Measurements from ENCODE around the gene SPAG16.
"Not testable (repeated sequence)": the region's sequence is repeated elsewhere in the genome, so short reads cannot be mapped to it uniquely, and the experiment has no call there.

SPAG16 gene

DNA sequence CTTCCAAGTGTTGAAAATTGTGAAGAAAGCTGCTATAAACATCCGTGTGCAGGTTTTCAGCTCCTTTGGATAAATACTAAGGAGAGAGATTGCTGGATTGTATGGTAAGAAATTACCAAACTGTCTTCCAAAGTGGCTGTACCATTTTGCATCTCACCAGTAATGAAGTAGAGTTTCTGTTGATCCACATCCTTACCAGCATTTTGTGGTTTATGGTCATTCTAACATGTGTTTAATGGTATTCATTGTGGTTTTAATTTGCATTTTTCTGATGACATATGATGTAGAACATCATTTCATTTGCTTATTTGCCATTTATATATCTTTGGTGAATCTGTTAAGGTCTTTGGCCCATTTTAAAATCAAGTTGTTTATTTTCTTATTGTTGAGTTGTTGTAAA, 260.7 kb downstream of the SPAG16 start:
- DNase-seq (ENCODE audit: low read depth in 2 of 3, low spot score in 1 of 3) = no peak

DNA sequence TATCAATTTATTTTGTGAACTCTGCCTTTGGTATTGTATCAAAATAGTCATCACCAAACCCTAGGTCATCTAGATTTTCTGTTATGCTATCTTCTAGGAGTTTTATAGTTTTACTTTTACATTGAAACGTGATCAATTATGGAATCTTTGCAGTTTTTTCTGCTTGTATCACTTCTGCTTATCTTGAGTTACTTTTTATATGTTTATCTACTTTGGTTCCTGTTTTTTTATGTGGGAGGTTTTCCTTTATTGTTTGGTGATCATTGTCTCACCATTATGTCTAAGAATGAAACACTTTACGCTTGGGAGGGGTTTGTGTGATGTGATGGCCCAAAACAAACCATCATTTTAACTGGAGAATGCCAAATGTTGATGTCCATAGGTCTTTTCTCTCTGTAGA, 261.2 kb downstream of the SPAG16 start:
- no peak for DNase-seq (ENCODE audit: low read depth in 2 of 3, low spot score in 1 of 3)

DNA sequence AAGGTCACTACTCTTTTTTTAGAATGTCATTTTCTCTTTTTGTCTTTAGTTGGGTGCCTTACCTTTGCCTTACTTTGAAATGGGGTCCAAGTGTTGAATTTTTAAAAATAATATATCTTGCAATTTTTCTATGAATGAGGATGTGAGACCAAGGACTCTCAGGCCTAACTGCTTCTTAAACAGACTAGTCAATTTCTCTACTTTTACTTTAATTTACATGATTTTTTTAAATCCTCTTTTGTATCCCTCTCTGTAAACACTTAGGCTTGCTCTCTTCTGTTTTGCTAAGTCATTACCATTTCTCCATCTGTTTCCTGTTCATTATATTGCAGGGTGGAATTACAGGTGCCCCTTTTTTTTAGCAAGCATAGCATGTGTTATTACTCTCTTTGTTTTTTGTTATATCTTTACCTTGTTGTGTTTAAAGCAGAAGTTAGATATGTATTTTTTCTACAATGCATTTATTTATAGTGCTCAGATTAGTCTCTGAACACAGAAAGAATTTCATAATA, 261.8 kb downstream of the SPAG16 start:
- DNase-seq (ENCODE audit: low read depth in 2 of 3, low spot score in 1 of 3) = no peak

DNA sequence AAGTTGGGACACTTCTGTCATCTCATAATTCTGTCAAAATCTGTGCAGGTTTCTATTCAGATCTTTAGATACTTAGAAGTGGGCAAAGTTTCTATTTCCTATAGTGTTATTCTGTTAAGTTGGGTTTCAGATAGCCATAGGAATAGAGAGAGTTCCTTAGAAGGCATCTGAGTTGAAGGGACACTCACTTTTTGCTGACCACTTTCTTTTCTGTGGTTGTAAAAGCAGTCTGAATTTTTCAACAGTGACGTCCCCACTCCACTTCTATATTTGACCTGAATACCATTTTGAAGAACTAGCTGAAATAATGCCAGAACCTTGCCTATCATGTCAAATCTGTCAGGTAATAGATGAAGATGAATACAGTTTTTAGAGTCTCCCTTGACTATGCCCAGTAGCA, 267.3 kb downstream of the SPAG16 start:
- no peak for DNase-seq (ENCODE audit: low read depth in 2 of 3, low spot score in 1 of 3)

DNA sequence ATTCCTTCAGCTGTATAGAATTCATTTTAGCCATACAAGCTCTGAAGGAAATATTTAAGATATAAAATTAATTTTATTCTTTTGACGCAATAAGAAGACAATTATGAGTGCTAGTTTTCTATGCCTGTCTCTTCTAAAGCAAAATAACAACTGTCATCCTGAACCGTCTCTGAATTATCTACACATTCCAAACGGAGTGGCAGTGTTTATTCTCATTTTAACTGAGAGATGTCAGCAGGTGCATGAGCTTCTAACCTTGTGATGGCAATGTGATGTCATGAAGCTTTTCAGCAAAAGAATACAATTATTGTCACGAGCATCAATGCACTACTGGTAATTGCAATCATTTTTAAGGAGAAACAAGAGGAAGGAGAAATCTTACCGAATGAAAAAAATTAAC, 274.8 kb downstream of the SPAG16 start:
- DNase-seq (ENCODE audit: low read depth in 2 of 3, low spot score in 1 of 3) = no peak

DNA sequence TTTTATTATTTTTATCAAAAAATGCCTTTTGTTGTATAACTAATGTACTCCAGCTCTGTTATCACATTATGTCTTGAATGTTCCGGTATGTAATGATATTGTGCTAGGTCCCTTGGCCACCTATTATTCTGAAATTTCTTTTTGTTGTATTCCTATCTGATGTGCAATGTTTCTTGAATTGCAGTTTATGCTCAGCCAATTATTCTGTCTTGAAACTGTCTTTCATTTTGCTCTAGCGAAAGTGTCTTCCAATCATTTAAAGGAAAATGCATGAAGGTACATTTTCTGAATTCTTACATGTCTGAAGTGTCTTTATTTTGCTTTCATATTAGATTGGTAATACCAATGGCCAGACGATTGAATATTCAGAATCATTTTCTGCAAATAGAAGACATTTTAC, 277.5 kb downstream of the SPAG16 start:
- no peak for DNase-seq (ENCODE audit: low read depth in 2 of 3, low spot score in 1 of 3)

DNA sequence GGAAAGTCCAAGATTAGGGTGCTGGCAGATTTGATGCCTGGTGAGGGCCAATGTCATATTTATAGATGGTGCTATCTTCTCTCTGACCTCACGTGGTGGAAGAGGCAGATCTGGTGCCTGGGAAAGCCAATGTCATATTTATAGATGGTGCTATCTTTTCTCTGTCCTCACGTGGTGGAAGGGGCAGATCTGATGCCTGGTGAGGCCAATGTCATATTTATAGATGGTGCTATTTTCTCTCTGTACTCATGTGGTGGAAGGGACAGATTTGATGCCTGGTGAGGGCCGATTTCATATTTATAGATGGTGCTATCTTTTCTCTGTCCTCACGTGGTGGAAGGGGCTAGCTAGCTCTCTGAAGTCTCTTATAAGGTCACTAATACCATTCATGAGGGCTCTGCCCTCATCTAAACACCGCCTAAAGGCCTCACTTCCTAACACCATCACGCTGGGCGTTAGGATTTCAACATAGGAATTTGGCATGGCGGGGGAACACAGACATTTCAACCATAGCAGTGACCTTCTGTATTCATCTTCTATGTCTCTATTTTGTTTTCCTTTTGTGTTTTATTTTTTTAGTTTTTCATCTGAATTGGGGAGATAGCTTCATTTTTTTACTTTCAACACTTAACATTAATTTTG, 278.4 kb downstream of the SPAG16 start:
- no peak for DNase-seq (ENCODE audit: low read depth in 2 of 3, low spot score in 1 of 3)

DNA sequence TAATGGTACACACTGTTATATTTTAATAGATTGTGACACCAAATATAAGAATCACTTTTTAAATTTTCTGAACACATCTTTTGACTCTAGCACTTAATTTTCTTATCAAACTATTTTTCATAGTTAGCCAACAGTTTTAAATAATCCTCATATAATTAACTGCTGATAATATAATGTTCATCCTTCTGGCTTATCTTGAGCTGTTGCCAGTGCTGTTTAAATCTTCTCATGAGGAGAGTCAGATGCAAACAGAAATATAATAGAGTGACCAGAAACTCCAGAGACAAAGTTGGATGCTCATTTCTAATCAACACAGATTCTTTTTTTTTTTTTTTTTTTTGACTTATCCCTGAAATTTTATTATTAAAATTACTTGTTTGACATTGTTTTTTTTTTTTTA, 282.6 kb downstream of the SPAG16 start:
- no peak for DNase-seq (ENCODE audit: low read depth in 2 of 3, low spot score in 1 of 3)

DNA sequence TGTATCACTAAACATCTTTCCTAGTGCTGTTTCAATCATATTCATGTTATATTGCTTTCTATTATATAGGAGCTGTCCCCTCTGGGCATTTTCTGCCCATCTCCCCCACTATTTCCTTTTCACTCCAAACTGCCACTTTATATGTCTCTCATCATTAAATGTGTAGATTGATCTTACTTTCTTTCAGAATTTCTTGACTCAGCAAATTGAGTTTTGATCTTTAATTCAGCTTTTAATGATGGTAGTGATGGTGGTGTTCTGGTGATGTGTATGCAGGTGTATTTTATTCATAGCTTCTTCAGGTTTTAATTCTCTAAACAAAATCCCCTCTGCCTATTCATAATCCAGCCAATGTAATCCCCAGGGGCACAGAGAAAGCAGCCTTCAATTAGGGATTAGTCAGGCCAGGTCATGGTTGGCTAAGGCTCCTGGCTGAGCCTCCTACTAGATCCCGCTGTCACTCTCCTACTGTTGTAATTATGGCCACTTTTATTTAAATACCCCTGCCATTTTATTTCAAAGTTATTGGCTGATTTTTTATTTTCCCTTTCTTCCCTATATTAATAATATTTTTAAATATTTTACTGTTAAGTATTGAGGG, 325.4 kb downstream of the SPAG16 start:
- no peak for DNase-seq (ENCODE audit: low read depth in 2 of 3, low spot score in 1 of 3)

DNA sequence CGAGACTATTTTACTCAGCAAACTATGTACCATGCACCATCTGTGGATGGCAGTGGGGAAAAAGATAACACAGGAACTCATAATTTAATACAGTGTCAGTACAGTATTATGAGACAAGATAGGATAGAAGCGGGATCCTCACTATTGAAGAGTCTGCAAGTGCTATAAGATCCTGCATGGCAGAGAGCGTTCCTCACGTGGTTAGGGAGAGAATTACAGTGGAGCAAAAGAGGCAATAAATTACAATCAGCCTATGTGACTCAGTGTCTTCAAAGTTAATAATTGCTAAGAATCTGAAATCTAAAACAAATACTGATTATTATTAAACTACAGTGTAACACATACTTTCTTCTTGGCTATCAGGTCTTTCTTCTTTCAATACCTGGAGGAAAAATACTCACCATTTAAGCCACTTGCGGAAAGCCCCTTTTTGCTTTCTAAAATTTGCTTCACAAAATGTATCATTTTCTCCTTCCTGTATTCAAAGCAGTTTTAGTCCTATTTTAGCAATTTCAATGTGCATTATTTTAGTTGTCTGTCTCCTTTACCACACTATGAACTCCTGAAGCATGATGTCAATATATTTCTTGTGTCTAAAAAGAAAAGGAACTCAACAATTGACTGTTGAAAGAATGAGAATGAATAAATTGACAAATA, 342.9 kb downstream of the SPAG16 start:
- DNase-seq (ENCODE audit: low read depth in 2 of 3, low spot score in 1 of 3) = no peak

DNA sequence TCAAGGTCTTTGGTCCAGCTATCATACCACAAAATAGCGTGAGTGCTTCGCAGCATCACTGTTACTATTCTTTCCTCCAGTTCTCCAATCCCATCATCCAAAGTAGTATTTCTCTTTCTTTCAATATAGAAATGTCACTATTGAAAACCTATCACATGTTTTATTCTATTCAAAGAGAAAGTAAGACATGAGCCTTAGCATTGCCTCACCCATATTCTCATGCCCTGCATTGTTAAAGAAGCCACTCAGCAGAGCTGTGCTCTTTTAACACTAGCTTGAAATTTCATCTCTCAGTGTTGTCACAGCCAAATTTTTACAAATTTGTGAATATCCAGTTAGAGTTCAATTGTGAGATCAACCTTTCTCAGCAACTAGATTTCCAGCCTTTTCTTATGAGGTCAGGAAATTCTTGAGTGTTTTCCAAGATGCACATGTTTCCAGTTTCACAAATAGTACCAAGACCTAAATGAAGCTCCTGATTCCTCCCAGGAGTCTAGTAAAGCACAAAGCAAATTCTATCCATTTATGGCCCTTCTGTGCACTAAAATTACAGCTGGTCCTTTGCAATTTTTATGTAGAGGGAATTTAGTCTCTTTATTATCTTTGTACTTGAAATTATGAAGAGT, 343.7 kb downstream of the SPAG16 start:
- no peak for DNase-seq (ENCODE audit: low read depth in 2 of 3, low spot score in 1 of 3)

DNA sequence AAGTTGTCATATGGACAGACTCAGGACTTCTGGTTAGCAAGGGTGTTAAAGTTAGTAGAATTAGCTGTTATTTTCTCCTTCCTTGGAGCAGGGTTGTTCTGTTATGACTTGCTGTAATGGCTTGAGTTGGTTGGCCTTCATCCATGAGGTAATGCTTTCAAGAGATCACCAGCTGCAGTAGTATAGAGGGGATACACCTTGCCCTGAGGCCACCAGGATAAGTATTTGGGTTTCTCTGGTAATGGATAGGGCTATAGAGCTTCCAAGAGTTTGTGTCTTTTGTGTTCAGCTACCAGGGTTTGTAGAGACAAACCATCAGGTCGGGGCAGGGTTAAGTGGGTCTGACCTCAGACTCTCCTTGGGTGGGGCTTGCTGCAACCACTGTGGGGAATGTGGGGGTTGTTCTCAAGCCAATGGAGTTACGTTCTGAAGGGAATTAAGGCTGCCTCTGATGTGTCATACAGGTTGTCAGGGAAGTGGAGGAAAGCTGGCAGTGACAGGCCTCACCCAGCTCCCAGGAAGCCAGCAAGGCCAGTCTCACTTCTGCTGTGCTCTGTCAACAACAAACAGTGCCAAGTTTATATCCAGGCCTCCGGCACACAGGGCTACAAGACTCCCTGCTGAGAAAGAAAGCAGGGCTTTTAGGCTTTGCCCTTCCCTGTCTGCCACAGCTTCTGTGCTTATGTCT, 356.6 kb downstream of the SPAG16 start:
- no peak for DNase-seq (ENCODE audit: low read depth in 2 of 3, low spot score in 1 of 3)

DNA sequence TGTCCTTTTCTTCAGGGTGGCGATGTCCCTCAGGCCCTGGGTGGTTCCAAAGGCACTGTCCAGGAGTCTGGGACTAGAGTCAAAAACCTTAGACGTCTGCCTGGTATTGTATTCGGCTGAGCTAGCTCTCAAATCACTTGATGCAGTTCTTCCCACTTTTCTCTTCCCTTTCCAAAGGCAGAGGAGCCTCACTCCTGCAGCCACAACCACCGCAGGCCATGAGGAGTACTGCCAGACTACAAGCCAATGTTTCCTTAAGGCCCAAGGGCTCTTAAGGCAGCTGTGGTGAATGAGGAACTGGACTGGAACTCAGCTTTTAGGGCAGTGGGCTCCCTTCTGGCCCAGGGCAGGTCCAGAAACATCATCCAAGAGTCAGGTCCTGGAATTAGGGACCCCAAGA, 360.7 kb downstream of the SPAG16 start:
- no peak for DNase-seq (ENCODE audit: low read depth in 2 of 3, low spot score in 1 of 3)

DNA sequence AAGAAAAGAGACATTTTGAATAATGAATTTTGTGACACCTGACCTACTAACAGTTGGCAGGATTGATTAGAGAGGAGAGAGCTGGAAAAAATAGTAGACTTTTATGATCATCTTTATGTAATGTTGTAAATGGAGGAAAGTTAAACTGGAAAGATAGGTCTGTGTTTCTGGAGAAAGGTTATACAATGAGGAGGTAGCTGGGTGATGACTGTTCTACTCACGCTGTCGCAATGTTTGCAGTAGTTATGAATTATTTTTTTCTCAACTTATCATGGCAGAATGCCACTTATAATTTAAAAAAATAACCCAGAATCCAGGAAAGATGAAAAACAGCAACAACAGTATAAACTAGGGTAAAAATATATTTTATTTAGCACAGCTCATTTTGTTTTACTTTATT, 364.9 kb downstream of the SPAG16 start:
- no peak for DNase-seq (ENCODE audit: low read depth in 2 of 3, low spot score in 1 of 3)

DNA sequence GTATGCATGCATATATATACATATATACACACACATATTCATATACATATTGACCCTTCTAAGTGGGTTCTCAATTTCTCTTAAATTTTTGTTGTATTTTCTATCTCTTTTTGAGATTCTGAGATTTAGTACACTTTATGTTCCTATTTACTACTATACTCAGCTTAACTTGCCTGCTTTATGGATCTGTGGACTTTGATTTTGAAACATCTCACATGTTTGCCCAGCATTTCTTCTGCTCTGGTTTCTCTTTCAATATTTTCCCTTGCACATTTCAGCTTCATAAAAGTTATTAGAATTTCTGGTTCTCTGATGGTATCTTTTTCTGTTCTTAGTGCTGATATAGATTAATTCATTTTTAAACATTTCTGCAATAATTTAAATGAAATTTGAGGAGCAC, 380.6 kb downstream of the SPAG16 start:
- DNase-seq (ENCODE audit: low read depth in 2 of 3, low spot score in 1 of 3) = no peak

DNA sequence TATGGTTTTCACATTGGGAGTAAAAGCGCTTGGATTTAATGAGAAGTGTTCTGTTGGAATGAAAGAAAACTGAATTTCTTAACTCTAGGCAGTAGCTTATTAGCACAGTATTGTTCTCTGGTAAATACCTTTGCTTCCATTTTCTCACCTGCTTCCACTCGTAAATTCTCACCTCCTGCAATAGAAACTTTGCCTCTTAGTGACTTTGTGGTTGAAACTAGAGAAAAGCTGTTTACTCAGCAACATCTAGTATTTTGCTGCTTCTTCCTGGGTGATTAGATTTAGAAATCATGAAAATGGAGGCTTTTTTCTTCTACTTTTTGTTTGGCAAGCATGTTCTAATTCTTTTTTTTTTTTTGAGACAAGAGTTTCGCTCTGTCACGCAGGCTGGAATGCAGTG, 385.4 kb downstream of the SPAG16 start:
- DNase-seq (ENCODE audit: low read depth in 2 of 3, low spot score in 1 of 3) = no peak

DNA sequence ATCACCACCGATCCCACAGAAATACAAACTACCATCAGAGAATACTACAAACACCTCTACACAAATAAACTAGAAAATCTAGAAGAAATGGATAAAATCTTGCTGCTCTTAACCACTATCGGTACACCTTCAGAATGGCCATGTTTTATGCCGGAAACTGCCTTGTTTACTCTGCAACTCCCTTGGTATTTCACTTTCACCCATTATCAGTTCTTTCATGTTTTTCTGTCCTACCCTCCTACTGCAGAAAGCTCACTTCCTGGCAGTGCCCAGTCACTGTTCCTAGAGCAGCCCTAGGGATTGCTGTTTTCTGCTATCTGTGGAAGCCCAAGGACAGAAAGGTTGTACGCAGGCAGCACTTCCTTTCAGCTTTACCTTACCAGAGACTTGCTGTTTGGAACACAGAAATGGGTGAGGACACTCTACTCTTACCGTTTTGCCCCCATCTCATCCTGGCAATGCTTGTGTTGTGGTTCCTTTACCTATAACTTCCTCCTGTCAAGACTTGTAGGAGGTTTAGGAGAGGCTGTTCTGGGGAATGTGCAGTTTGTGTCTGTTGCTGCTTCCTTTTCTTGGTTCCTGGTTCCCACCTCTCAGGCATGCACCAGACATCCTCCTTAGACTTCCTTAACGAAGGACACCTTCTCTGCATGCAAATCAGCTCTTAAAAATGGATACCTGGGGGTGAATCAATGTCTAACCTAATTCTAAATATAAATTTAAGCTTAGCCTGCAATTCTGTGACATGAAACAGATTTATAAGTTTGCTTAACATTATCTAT, 394.4 kb downstream of the SPAG16 start:
- no peak for DNase-seq (ENCODE audit: low read depth in 2 of 3, low spot score in 1 of 3)

DNA sequence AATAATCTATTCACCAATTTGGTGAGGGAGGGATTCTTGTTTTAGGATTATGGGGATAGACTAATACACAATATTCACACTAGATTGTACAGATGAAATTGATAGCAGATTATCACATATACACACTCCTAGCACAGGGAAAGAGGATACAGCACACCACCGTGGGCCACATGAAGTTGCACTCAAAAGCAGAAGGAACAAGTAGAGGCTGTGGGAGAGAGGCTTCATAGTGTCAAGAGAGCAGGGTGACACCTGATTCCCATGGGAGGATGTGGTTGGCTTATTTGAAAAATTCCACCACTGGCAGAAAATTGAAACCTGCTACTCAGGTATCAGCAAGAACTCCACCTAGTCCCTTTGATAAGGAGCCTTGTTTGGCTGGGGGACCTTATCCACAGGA, 395.6 kb downstream of the SPAG16 start:
- DNase-seq (ENCODE audit: low read depth in 2 of 3, low spot score in 1 of 3) = no peak

DNA sequence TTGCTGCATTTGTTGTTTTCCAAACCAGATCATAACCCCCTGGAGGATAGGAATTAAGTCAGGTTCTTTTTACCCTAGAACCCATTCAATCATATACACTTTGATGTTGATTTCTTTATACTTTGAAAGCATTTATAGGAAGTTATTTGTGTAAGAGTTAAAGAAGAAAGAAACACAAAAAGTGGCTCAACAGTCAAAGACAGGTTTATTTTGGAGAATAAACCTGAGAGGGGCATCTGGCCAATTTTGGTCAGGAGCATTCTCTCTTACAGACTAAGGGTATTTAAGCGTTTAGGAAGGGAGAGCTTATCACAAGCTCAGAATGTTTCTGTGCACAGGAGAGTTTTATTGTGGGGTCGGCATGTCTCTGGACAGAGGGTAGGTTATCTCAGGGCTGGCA, 398.0 kb downstream of the SPAG16 start:
- no peak for DNase-seq (ENCODE audit: low read depth in 2 of 3, low spot score in 1 of 3)

DNA sequence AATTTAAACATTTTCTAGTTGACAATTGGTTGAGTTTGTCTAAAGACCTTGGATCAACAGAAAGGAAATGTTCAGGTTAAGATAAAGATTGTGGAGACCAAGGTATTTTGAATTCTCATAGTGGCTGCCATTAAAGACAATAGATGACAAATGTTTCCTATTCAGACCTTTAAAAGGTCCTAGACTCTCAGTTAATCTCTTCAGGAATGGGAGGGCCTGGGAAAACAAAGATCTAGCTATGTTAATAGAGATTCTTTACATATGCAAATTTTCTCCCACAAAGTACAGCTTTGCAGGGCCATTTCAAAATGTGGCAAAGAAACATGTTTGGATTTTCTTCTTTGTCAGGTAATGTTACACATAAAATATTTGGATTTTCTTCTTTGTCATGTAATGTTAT, 403.9 kb downstream of the SPAG16 start:
- no peak for DNase-seq (ENCODE audit: low read depth in 2 of 3, low spot score in 1 of 3)

DNA sequence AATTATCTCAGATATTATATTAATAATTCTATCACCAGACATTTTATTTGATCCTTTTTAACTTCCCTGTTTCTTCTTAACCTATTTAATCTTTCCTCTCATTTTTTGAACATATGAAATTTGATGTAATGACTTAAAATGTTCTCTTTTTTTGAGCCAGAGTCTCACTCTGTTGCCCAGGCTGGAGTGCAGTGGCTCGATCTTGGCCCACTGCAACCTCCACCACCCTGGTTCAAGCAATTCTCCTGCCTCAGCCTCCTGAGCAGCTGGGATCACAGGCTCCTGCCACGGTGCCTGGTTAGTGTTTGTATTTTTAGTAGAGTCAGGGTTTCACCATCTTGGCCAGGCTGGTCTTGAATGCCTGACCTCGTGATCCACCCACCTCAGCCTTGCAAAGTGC, 404.6 kb downstream of the SPAG16 start:
- DNase-seq (ENCODE audit: low read depth in 2 of 3, low spot score in 1 of 3) = not testable (repeated sequence)

Data from stimulated activated CD4-positive, alpha-beta T cell treated with anti-CD3 and anti-CD28 coated beads, Interleukin-12 subunit alpha, Interleukin-12 subunit beta, amount 100 ng/mL, for 48 hours (primary cell).